ENCODE results near the gene DSCAML1. TPM values are rescaled to one million over a fixed set of nuclear protein-coding genes. Genes with fewer than 3 reads are reported as not detected.

DSCAML1 gene
- total RNA-seq, 2 experiments from 2014 or later, result 0.13 to 0.29 TPM

DNA sequence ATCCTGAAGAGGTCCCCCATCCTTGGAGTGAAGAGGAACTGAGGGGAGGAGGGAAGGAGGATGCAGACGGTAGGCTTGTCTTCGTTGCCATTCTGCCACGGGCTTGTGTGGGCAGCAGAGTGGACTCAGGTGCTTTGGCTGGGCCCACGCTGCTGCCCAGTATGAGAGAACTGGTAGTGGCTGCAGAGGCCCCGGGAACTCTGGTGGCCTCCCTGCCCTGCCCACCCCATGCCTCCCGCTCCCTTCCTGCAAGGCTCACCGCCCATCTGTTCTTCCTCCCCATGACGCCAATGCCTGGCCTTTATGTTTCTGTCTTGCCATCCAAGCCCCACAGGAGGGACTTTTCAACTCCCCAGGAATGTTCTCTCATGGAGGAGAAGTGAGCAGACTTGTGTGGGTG lies 157.4 kb downstream of the DSCAML1 start:
- ChIA-PET POLR2A (no interaction called here), CTCF (no interaction called here)
- TF ChIP-seq, protein P1, sequence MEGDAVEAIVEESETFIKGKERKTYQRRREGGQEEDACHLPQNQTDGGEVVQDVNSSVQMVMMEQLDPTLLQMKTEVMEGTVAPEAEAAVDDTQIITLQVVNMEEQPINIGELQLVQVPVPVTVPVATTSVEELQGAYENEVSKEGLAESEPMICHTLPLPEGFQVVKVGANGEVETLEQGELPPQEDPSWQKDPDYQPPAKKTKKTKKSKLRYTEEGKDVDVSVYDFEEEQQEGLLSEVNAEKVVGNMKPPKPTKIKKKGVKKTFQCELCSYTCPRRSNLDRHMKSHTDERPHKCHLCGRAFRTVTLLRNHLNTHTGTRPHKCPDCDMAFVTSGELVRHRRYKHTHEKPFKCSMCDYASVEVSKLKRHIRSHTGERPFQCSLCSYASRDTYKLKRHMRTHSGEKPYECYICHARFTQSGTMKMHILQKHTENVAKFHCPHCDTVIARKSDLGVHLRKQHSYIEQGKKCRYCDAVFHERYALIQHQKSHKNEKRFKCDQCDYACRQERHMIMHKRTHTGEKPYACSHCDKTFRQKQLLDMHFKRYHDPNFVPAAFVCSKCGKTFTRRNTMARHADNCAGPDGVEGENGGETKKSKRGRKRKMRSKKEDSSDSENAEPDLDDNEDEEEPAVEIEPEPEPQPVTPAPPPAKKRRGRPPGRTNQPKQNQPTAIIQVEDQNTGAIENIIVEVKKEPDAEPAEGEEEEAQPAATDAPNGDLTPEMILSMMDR (IDR thresholded peaks at IDR 0.05), result no peak
- Mint-ChIP-seq H3K27ac (no peak overlapping the region), H3K4me3 (no peak overlapping the region), H3K27me3 (peaks cover 1% of the 10 kb centered on the region), H3K36me3 (ENCODE audit: low read depth) (no peaks in the 10 kb centered on the region), H3K4me1 (ENCODE audit: low read depth) (no peaks in the 10 kb centered on the region), H3K9me3 (no peaks in the 10 kb centered on the region)
- DNase-seq (no peak), ATAC-seq (no peak)
- intact Hi-C loops (cut with micrococcal nuclease), result no loop called here

DNA sequence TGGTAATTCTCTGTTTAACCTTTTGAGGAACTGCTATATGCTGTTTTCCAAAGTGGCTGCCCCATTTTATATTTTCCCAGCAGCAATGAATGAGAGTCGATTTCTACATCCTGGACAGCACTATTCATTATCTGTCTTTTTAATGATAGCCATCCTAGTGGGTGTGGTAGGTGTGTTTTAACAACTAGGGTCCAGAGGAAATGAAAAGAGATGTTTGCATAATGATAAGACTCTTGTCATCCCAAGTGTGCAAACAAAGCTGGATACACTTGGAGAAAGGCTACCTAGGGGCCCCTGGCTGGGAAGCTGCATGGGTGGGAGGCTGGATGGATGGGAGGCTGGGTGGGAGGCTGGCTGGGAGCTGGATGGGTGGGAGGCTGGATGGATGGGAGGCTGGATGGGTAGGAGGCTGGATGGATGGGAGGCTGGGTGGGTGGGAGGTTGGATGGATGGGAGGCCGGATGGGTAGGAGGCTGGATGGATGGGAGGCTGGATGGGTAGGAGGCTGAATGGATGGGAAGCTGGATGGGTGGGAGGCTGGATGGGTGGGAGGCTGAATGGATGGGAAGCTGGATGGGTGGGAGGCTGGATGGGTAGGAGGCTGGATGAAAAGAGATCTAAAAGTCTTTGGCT lies 158.0 kb downstream of the DSCAML1 start:
- Mint-ChIP-seq H3K27me3 (no peaks in the 10 kb centered on the region), H3K4me1 (ENCODE audit: low read depth) (no peaks in the 10 kb centered on the region), H3K36me3 (ENCODE audit: low read depth) (no peaks in the 10 kb centered on the region), H3K27ac (no peak overlapping the region), H3K9me3 (no peaks in the 10 kb centered on the region), H3K4me3 (no peak overlapping the region)
- ChIA-PET POLR2A (no interaction called here), CTCF (no interaction called here)
- no peak for DNase-seq
- no peak for ATAC-seq
- TF ChIP-seq, protein P1 (IDR thresholded peaks at IDR 0.05), result no peak
- intact Hi-C loops (cut with micrococcal nuclease), result no loop called here

DNA sequence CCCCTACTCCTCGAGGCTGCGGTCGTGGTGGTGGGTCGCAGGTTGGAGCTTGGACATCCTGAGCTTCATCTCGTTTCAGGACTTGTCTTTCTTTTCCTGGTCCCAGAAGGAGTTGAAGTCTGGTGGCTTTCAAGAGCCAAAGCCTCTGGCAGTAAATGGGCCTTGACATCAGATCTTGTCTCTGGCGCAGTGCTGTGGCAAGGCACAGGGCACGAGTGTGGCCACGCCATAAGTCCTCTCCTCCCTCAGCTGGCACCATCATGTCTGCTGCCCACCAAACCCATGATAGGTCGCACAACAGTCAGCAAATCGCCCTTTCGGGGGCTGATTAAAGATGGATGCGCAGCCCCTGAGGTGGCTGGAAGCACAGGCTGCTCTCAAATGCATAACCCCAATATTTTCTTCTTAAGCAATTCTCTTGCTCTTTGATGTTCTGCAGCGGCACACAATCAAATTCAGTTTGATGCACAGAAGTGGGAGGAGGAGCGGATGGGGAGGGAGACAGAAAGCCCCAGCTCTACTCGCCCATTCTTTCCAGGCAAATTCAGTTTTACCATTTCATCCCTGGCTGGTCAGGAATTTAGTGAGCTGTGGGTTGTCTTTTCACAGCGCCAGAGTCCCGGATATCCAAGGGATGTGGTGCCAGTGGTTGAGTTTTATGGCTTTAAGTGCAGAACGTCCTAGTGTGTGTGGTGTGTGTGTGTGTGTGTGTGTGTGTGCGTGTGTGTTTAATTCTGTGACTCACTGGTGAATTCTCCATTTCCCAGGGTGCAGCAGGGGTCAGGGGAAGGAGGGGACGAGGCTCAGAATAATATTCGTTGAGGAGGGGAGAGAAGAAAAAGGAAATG lies 162.0 kb downstream of the DSCAML1 start:
- Mint-ChIP-seq H3K36me3 (ENCODE audit: low read depth) (no peaks in the 10 kb centered on the region), H3K4me1 (ENCODE audit: low read depth) (no peaks in the 10 kb centered on the region), H3K27me3 (no peaks in the 10 kb centered on the region), H3K27ac (no peak overlapping the region), H3K9me3 (no peaks in the 10 kb centered on the region), H3K4me3 (no peak overlapping the region)
- intact Hi-C loops (cut with micrococcal nuclease), result no loop called here
- TF ChIP-seq, protein P1 (IDR thresholded peaks at IDR 0.05), result no peak
- DNase-seq, result no peak
- no peak for ATAC-seq
- CTCF ChIA-PET, result interaction anchor here (0.8 to 1.1 kb wide), 2 partner anchors 14 to 209 kb away, joined by 3 to 4 read pairs; no protein-coding TSS in a partner anchor
- POLR2A ChIA-PET, result no interaction called here

DNA sequence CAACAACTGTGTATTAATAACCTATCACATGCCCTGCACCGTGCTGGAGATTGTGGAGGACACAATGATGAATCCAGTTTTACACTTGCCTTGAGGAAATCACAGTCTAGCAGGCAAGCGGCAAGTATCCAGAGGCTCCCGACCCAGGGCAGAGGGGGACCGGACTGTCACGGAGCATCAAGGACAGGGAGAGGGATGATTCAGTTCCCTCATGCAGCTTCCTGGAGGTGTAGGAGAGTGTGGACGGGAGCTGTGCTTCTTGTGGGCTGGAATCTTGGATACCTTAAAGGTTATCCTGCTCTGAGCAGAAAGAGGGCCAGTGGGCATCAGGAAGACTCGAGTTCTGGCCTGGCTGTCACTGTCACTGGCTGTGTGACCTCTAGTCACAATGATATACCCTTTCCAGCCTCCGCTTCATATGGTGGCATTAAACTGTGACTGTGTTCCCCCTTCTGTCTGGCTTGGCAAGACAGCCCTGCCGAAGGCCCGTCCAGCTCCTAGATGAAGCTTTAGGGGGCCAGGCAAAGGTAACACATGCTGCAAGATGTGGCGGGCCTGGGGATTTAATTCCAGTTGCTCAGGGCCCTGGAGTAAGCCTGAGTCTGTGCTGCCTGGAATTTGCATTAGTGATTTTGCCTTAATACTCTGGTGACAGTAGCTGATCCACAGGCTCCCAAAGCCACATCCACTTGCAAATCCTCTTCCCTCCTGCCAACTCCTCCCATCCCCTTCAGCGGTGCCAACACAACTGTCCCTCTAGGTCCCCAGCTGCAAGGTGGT lies 162.8 kb downstream of the DSCAML1 start:
- H3K4me3 Mint-ChIP-seq, result no peak overlapping the region
- H3K9me3 Mint-ChIP-seq, result no peaks in the 10 kb centered on the region
- intact Hi-C loops (cut with micrococcal nuclease), result no loop called here
- no peaks in the 10 kb centered on the region for H3K36me3 Mint-ChIP-seq (ENCODE audit: low read depth)
- ATAC-seq (no peak), DNase-seq (no peak)
- TF ChIP-seq, protein P1 (IDR thresholded peaks at IDR 0.05), result no peak
- no peak overlapping the region for H3K27ac Mint-ChIP-seq
- H3K27me3 Mint-ChIP-seq, result no peaks in the 10 kb centered on the region
- POLR2A ChIA-PET, result no interaction called here
- CTCF ChIA-PET, result interaction anchor here (0.8 to 1.1 kb wide), 2 partner anchors 13 to 208 kb away, joined by 3 to 4 read pairs; no protein-coding TSS in a partner anchor
- H3K4me1 Mint-ChIP-seq (ENCODE audit: low read depth), result no peaks in the 10 kb centered on the region
